C4-2B (cell line): ENCODE results near the gene UCP2.

Experiments
- H3K27ac ChIP-seq: fragments of 450-650 bp; 2 replicates; pipeline ENCODE4 v1.5.1; 2017
- CTCF ChIP-seq: fragments of 450-650 bp; conservative IDR thresholded peaks from 2 replicates; pipeline ENCODE4 v1.5.1; 2017; ENCODE audit warnings: mild to moderate bottlenecking
- ZFX ChIP-seq: fragments of 450-650 bp; IDR thresholded peaks from 2 replicates; pipeline ENCODE4 v1.6.1; 2017

Gene UCP2

GRCh38 chr11:73961321-73961720 is 21.3 kb downstream of the UCP2 start:
- TF ChIP-seq ZFX = no peak
- TF ChIP-seq CTCF = no peak

GRCh38 chr11:73958521-73959141 is 24.0 kb downstream of the UCP2 start:
- no peak overlapping the region for H3K27ac ChIP-seq
- no peak for TF ChIP-seq ZFX
- no peak for TF ChIP-seq CTCF

More at GRCh38 chr11:73961321-73961720, 21.3 kb downstream of the UCP2 start:
- no peak overlapping the region for H3K27ac ChIP-seq

- TF ChIP-seq CTCF (no peak), ZFX (no peak)
- no peak overlapping the region for H3K27ac ChIP-seq
Measured at GRCh38 chr11:73957654-73958361, 24.8 kb downstream of the UCP2 start.

GRCh38 chr11:73956876-73957653 is 25.6 kb downstream of the UCP2 start:
- no peak overlapping the region for H3K27ac ChIP-seq
- TF ChIP-seq CTCF (no peak), ZFX (no peak)

GRCh38 chr11:73951797-73952196 is 30.8 kb downstream of the UCP2 start:
- TF ChIP-seq ZFX = no peak
- no peak for TF ChIP-seq CTCF
- no peak overlapping the region for H3K27ac ChIP-seq

- TF ChIP-seq CTCF = no peak
- TF ChIP-seq ZFX = no peak
- no peak within 1 kb of the TSS for H3K27ac ChIP-seq
Measured at GRCh38 chr11:73950869-73951710, 31.6 kb downstream of the UCP2 start, which contains the start of gene DNAJB13. DNAJB13 (plus strand) TSS chr11:73951026; CDS start chr11:73951070, 44 bp downstream.
